Muscle layer of colon (tissue), 2 donors: Measurements from ENCODE around the gene FIZ1.
A peak's percentile ranks its signal among the peaks of the same experiment; 100 is the strongest.
"Not testable (repeated sequence)": the region's sequence is repeated elsewhere in the genome, so short reads cannot be mapped to it uniquely, and the experiment has no call there.

Source experiments
- H3K27ac ChIP-seq: one replicate; pipeline ENCODE4 v1.7.0; 2013; ENCODE audit warnings: low read depth, mild to moderate bottlenecking, low read length, moderate library complexity
- H3K27me3 ChIP-seq, 2 donors: one replicate each; pipeline ENCODE4 v1.7.0; 2013; ENCODE audit warnings: low read length in 2 of 2, mild to moderate bottlenecking in 2 of 2; ENCODE audit not compliant: insufficient read depth in 2 of 2, control insufficient read depth in 1 of 2
- H3K36me3 ChIP-seq: one replicate; pipeline ENCODE4 v1.7.0; 2013; ENCODE audit warnings: mild to moderate bottlenecking, low read length; ENCODE audit not compliant: insufficient read depth
- H3K4me1 ChIP-seq: one replicate; pipeline ENCODE4 v1.7.0; 2013; ENCODE audit warnings: mild to moderate bottlenecking, low read length; ENCODE audit not compliant: insufficient read depth
- H3K4me3 ChIP-seq, 2 donors: one replicate each; pipeline ENCODE4 v1.7.0; 2013; ENCODE audit warnings: low read length in 2 of 2, low read depth in 1 of 2, mild to moderate bottlenecking in 1 of 2, moderate library complexity in 1 of 2
- H3K9ac ChIP-seq: one replicate; pipeline ENCODE4 v1.7.0; 2013; ENCODE audit warnings: low read length
- H3K9me3 ChIP-seq: one replicate; pipeline ENCODE4 v1.7.0; 2013; ENCODE audit warnings: mild to moderate bottlenecking, low read length
- donor health status: abdominal sarcoma.
- donor health status: Adenocarcinoma of cecum.

The FIZ1 gene

DNA sequence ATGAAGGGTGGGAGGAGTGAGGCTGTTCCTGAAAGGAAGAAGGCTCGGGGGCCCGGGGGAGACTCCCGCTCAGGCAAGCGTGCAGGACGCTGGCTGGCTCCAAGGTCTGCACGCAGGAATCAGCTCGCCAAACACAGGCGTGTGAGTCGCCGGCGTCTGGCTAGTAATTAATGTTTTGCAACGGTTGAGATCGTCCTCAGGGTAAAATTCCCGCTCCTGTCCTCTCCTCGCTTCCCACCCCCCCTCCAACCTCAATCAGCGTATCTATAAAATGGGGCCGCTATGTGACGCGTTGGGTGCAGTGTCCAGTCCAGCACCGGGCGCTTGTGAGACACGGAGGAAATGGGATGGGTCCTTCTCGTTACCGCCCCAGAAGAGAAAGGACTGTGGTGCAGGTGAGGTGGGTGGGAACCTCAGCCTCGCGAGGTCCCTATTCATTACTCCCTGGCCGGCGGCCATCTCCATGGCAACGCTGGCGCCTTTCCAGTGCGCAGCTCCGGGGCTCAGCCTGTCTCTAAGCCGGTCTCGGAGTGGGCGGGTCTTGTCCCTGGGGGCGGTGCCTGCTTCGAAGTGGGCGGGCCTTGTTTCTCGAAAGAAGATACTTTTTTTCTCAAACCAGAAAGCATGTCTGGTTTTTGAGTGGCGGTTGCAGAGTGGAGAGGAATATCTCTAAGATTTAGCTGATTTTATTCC lies 12.2 kb downstream of the FIZ1 start:
- peaks cover 7% of the 10 kb centered on the region for H3K36me3 ChIP-seq
- H3K9me3 ChIP-seq = no peaks in the 10 kb centered on the region
- no peak overlapping the region for H3K27ac ChIP-seq
- H3K4me3 ChIP-seq = peak overlapping the region in 1 of 2 donors; percentile 45
- H3K4me1 ChIP-seq = peaks cover 11% of the 10 kb centered on the region
- no peaks in the 10 kb centered on the region for H3K27me3 ChIP-seq
- H3K9ac ChIP-seq = no peak overlapping the region

- peak overlapping the region; percentile 4 for H3K27ac ChIP-seq
- H3K4me1 ChIP-seq = peaks cover 24% of the 10 kb centered on the region
- no peaks in the 10 kb centered on the region for H3K9me3 ChIP-seq
- no peaks in the 10 kb centered on the region for H3K36me3 ChIP-seq
- no peaks in the 10 kb centered on the region for H3K27me3 ChIP-seq
- peak overlapping the region; percentile 48 to 57 for H3K4me3 ChIP-seq
- no peak overlapping the region for H3K9ac ChIP-seq
These were observed 13.5 kb downstream of the FIZ1 start for GRCh38 chr19:55585658-55586339.

- Histone ChIP-seq H3K9ac (no peak overlapping the region), H3K4me3 (no peak overlapping the region), H3K27me3 (no peaks in the 10 kb centered on the region), H3K9me3 (no peaks in the 10 kb centered on the region), H3K36me3 (no peaks in the 10 kb centered on the region), H3K4me1 (peaks cover 24% of the 10 kb centered on the region), H3K27ac (no peak overlapping the region)
These were observed 14.4 kb downstream of the FIZ1 start for GRCh38 chr19:55584871-55585270.

GRCh38 chr19:55583897-55584296 lies 15.4 kb downstream of the FIZ1 start:
- H3K36me3 ChIP-seq, H3K27me3 ChIP-seq, H3K9me3 ChIP-seq, H3K9ac ChIP-seq, H3K4me3 ChIP-seq, H3K27ac ChIP-seq: not testable (repeated sequence)
- H3K4me1 ChIP-seq = peaks cover 30% of the 10 kb centered on the region

GRCh38 chr19:55582284-55582683 lies 17.0 kb downstream of the FIZ1 start:
- not testable (repeated sequence) for H3K4me3 ChIP-seq, H3K27me3 ChIP-seq, H3K9me3 ChIP-seq, H3K36me3 ChIP-seq, H3K27ac ChIP-seq, H3K9ac ChIP-seq
- H3K4me1 ChIP-seq = peaks cover 28% of the 10 kb centered on the region

- Histone ChIP-seq H3K4me3 (no peak overlapping the region), H3K9me3 (no peaks in the 10 kb centered on the region), H3K9ac (no peak overlapping the region), H3K4me1 (peaks cover 24% of the 10 kb centered on the region), H3K27ac (no peak overlapping the region), H3K27me3 (no peaks in the 10 kb centered on the region), H3K36me3 (no peaks in the 10 kb centered on the region)
These were observed 17.5 kb downstream of the FIZ1 start for GRCh38 chr19:55581823-55582223.

- Histone ChIP-seq H3K27me3 (no peaks in the 10 kb centered on the region), H3K9ac (no peak overlapping the region), H3K36me3 (no peaks in the 10 kb centered on the region), H3K4me3 (peak overlapping the region; percentile 81 to 91), H3K4me1 (peaks cover 22% of the 10 kb centered on the region), H3K9me3 (no peaks in the 10 kb centered on the region), H3K27ac (peak overlapping the region; percentile 90)
These were observed 18.0 kb downstream of the FIZ1 start for GRCh38 chr19:55581145-55581822.

GRCh38 chr19:55580628-55581144 lies 18.6 kb downstream of the FIZ1 start, which contains the start of gene ZNF579:
Gene ZNF579, minus strand, starts transcription at chr19:55580848. Its CDS starts 1,209 bp downstream, at chr19:55579639.
- H3K27ac ChIP-seq = peak within 1 kb of the TSS; percentile 90
- no peaks in the 10 kb centered on the region for H3K9me3 ChIP-seq
- H3K27me3 ChIP-seq = no peaks in the 10 kb centered on the region
- no peaks in the 10 kb centered on the region for H3K36me3 ChIP-seq
- H3K4me3 ChIP-seq = peak within 1 kb of the TSS; percentile 81 to 91
- peak within 1 kb of the TSS; percentile 61 for H3K9ac ChIP-seq
- peaks cover 18% of the 10 kb centered on the region for H3K4me1 ChIP-seq

DNA sequence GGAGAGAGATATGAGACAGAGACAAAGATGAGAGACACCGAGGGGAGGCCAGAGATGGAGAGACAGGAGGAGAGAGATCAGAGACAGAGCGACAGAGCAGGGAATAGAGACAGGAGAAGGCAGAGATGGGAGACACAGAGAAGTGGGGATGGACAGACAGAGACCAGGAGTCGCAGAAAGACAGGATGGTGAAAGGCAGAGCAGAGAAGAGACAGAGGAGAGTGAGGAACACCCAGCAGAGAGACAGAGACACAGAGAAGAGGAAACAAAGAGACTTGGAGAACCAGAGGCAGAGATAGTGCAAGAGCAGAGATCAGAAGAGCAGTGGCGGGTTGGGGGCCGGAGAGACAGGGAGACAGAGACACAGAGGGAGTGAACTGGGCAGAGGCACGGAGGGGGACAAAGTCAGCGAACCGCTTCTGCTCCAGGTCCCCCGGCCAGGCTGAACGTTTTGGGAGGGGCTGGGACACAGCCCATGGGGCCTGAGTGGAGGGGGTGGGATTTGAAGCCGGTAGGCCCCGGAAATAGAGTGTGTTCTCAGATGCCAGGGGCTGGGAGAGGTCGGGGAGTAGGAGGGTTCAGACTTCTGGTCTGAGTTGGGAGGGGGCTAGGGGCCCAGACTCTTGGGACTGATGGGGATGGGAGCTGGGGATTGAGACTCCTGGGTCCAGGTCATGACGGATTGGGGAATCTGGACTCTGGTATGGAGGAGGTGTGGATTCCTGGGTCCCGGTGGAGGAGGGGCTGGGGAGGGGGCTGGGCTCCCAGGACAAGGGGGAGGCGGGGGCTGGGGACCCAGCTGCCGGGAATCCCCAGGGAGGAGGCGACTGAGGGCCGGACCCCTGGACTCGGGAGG lies 19.3 kb downstream of the FIZ1 start:
- H3K36me3 ChIP-seq = no peaks in the 10 kb centered on the region
- H3K27ac ChIP-seq = peak overlapping the region; percentile 90
- H3K4me1 ChIP-seq = peaks cover 18% of the 10 kb centered on the region
- no peaks in the 10 kb centered on the region for H3K9me3 ChIP-seq
- peak overlapping the region; percentile 81 to 91 for H3K4me3 ChIP-seq
- H3K9ac ChIP-seq = peak overlapping the region; percentile 61
- no peaks in the 10 kb centered on the region for H3K27me3 ChIP-seq

- H3K9me3 ChIP-seq = no peaks in the 10 kb centered on the region
- no peak overlapping the region for H3K27ac ChIP-seq
- H3K4me3 ChIP-seq = peak overlapping the region in 1 of 2 donors; percentile 81
- peak overlapping the region; percentile 61 for H3K9ac ChIP-seq
- peaks cover 18% of the 10 kb centered on the region for H3K4me1 ChIP-seq
- H3K36me3 ChIP-seq = no peaks in the 10 kb centered on the region
- no peaks in the 10 kb centered on the region for H3K27me3 ChIP-seq
These were observed 20.3 kb downstream of the FIZ1 start for GRCh38 chr19:55578761-55579747.
